IMR-90 (cell line): ENCODE measurements around the gene NEU1. TPM values are rescaled to one million over a fixed set of nuclear protein-coding genes. Genes with fewer than 3 reads are reported as not detected.
A peak's percentile ranks its signal among the peaks of the same experiment; 100 is the strongest.

Experiments
- ATAC-seq: fragments of 200-7000 bp; cut with Tn5 transposase; 2 replicates; pipeline ENCODE4 v1.9.1; 2020; ENCODE audit warnings: low read depth, mild to moderate bottlenecking, moderate library complexity
- BruUV-seq: library from RNA; stranded (reverse); fragments of 400-500 nt; replicated peaks from 2 replicates; lab custom pipeline; 2021; lab: Mats Ljungman, UMichigan
- CTCF ChIA-PET: fragments of 300-600 bp; formaldehyde crosslinking; extraction: SDS; loops from one replicate; lab custom pipeline; 2021; ENCODE audit warnings: antibody characterized with exemption; lab: Yijun Ruan, JAX
- POLR2A ChIA-PET: fragments of 300-600 bp; sonication (Branson Sonifier 250); formaldehyde crosslinking; loops from one replicate; lab custom pipeline; 2022; ENCODE audit warnings: antibody characterized with exemption; ENCODE audit not compliant: unreplicated experiment; lab: Charles Lee
- DNase-seq: peaks from one replicate; pipeline ENCODE4 v3.0.0; 2013
- H2AFZ ChIP-seq: replicated peaks from 2 replicates; pipeline ENCODE3; 2013; ENCODE audit warnings: low read length, mild to moderate bottlenecking; ENCODE audit not compliant: poor library complexity
- H2AK5ac ChIP-seq: 2 replicates; pipeline ENCODE4 v1.6.1; 2013; ENCODE audit warnings: low read depth, low read length, inconsistent platforms
- H2AK9ac ChIP-seq: replicated peaks from 2 replicates; pipeline ENCODE3; 2013; ENCODE audit warnings: mild to moderate bottlenecking, low read depth, low read length, moderate library complexity; ENCODE audit not compliant: poor library complexity
- H2BK120ac ChIP-seq: 2 replicates; pipeline ENCODE4 v1.6.1; 2013; ENCODE audit warnings: low read depth, low read length, inconsistent platforms
- H2BK15ac ChIP-seq: 3 replicates; pipeline ENCODE4 v1.6.1; 2013; ENCODE audit warnings: low read depth, low read length, inconsistent platforms
- H2BK20ac ChIP-seq: 2 replicates; pipeline ENCODE4 v1.6.1; 2013; ENCODE audit warnings: low read depth, mild to moderate bottlenecking, inconsistent platforms, low read length, moderate library complexity
- H2BK5ac ChIP-seq: 2 replicates; pipeline ENCODE4 v1.6.1; 2013; ENCODE audit warnings: mild to moderate bottlenecking, low read depth, low read length, inconsistent platforms; ENCODE audit not compliant: poor library complexity, severe bottlenecking
- H3K14ac ChIP-seq: replicated peaks from 2 replicates; pipeline ENCODE4 v1.6.1; 2013; ENCODE audit warnings: low read depth, low read length, inconsistent platforms
- H3K18ac ChIP-seq: 2 replicates; pipeline ENCODE4 v1.6.1; 2013; ENCODE audit warnings: low read depth, low read length, control low read depth
- H3K23ac ChIP-seq: 2 replicates; pipeline ENCODE4 v1.6.1; 2013; ENCODE audit warnings: low read depth, low read length, inconsistent platforms
- H3K27ac ChIP-seq: 2 replicates; pipeline ENCODE4 v1.5.1; 2013; ENCODE audit warnings: mild to moderate bottlenecking, control low read depth, low read length; ENCODE audit not compliant: insufficient read depth
- H3K27me3 ChIP-seq: 2 replicates; pipeline ENCODE4 v1.6.1; 2013; ENCODE audit warnings: low read length; ENCODE audit not compliant: control insufficient read depth, insufficient read depth
- H3K36me3 ChIP-seq: 2 replicates; pipeline ENCODE4 v1.6.1; 2013; ENCODE audit warnings: low read length, mixed read lengths; ENCODE audit not compliant: control insufficient read depth, insufficient read depth
- H3K4ac ChIP-seq: 2 replicates; pipeline ENCODE4 v1.6.1; 2013; ENCODE audit warnings: low read depth, low read length, inconsistent platforms
- H3K4me1 ChIP-seq: 2 replicates; pipeline ENCODE4 v1.6.1; 2013; ENCODE audit warnings: low read length, mixed read lengths; ENCODE audit not compliant: control insufficient read depth, insufficient read depth
- H3K4me2 ChIP-seq: 2 replicates; pipeline ENCODE4 v1.6.1; 2013; ENCODE audit warnings: low read depth, mild to moderate bottlenecking, control low read depth, low read length, moderate library complexity
- H3K4me3 ChIP-seq: 2 replicates; pipeline ENCODE4 v1.5.1; 2013; ENCODE audit warnings: low read depth, mild to moderate bottlenecking, control low read depth, low read length, moderate library complexity; ENCODE audit not compliant: insufficient read depth
- H3K56ac ChIP-seq: 2 replicates; pipeline ENCODE4 v1.6.1; 2013; ENCODE audit warnings: low read length, inconsistent platforms; ENCODE audit not compliant: insufficient read depth; ENCODE audit errors: extremely low read depth
- H3K79me1 ChIP-seq, 2 experiments: 2 replicates each; pipeline ENCODE4 v1.6.1; 2013; ENCODE audit warnings: low read length in 2 of 2, inconsistent platforms in 1 of 2, low read depth in 1 of 2
- H3K9ac ChIP-seq: 2 replicates; pipeline ENCODE4 v1.6.1; 2013; ENCODE audit warnings: low read depth, low read length, control low read depth
- H3K9me1 ChIP-seq: 2 replicates; pipeline ENCODE4 v1.6.1; 2013; ENCODE audit warnings: low read length, inconsistent platforms; ENCODE audit not compliant: insufficient read depth
- H3K9me3 ChIP-seq: 2 replicates; pipeline ENCODE4 v1.6.1; 2013; ENCODE audit warnings: low read length; ENCODE audit not compliant: control insufficient read depth, insufficient read depth
- H4K20me1 ChIP-seq: 2 replicates; pipeline ENCODE4 v1.6.1; 2013; ENCODE audit warnings: low read length, inconsistent platforms; ENCODE audit not compliant: insufficient read depth
- H4K5ac ChIP-seq: 2 replicates; pipeline ENCODE4 v1.6.1; 2013; ENCODE audit warnings: mild to moderate bottlenecking, low read depth, low read length, control low read depth
- H4K8ac ChIP-seq, 2 experiments: 2 replicates each; pipeline ENCODE4 v1.6.1; 2013; ENCODE audit warnings: low read depth in 2 of 2, low read length in 2 of 2, control low read depth in 1 of 2, inconsistent platforms in 1 of 2
- H4K91ac ChIP-seq: 2 replicates; pipeline ENCODE4 v1.6.1; 2013; ENCODE audit warnings: low read depth, low read length, inconsistent platforms; ENCODE audit not compliant: insufficient read depth
- BHLHE40 ChIP-seq: fragments of 150-350 bp; IDR thresholded peaks from 2 replicates; pipeline ENCODE4 v1.6.1; 2016; ENCODE audit warnings: mild to moderate bottlenecking, low read depth, low read length
- CEBPB ChIP-seq: IDR thresholded peaks from 2 replicates; pipeline ENCODE4 v1.6.1; 2012; ENCODE audit warnings: low read depth, low read length, improper control_type of control experiment
- CHD1 ChIP-seq: IDR thresholded peaks from 2 replicates; pipeline ENCODE4 v1.6.1; 2012; ENCODE audit warnings: low read depth, low read length, improper control_type of control experiment
- CTCF ChIP-seq: conservative IDR thresholded peaks from 2 replicates; pipeline ENCODE4 v1.5.1; 2012; ENCODE audit warnings: mild to moderate bottlenecking, low read depth, low read length, improper control_type of control experiment
- ELK1 ChIP-seq: fragments of 150-350 bp; IDR thresholded peaks from 2 replicates; pipeline ENCODE4 v1.6.1; 2016; ENCODE audit warnings: low read depth, mild to moderate bottlenecking, low read length, moderate library complexity, borderline replicate concordance
- FOS ChIP-seq: fragments of 150-350 bp; IDR thresholded peaks from 2 replicates; pipeline ENCODE4 v1.6.1; 2016; ENCODE audit warnings: low read depth, low read length
- MAFK ChIP-seq: IDR thresholded peaks from 2 replicates; pipeline ENCODE4 v1.6.1; 2012; ENCODE audit warnings: low read depth, low read length, improper control_type of control experiment
- MAZ ChIP-seq: IDR thresholded peaks from 2 replicates; pipeline ENCODE4 v1.6.1; 2012; ENCODE audit warnings: low read depth, mild to moderate bottlenecking, low read length, improper control_type of control experiment, moderate library complexity, borderline replicate concordance
- MXI1 ChIP-seq: IDR thresholded peaks from 2 replicates; pipeline ENCODE4 v1.6.1; 2012; ENCODE audit warnings: low read depth, mild to moderate bottlenecking, low read length, moderate library complexity, borderline replicate concordance
- NFE2L2 ChIP-seq: fragments of 150-350 bp; IDR thresholded peaks from 2 replicates; pipeline ENCODE4 v1.6.1; 2016; ENCODE audit warnings: low read depth, mild to moderate bottlenecking, low read length
- POLR2A ChIP-seq: IDR thresholded peaks from 2 replicates; pipeline ENCODE4 v1.6.1; 2012; ENCODE audit warnings: mild to moderate bottlenecking, low read depth, low read length
- RAD21 ChIP-seq: IDR thresholded peaks from 2 replicates; pipeline ENCODE4 v1.6.1; 2012; ENCODE audit warnings: low read length, improper control_type of control experiment
- RCOR1 ChIP-seq: IDR thresholded peaks from 2 replicates; pipeline ENCODE4 v1.6.1; 2012; ENCODE audit warnings: mild to moderate bottlenecking, low read length, improper control_type of control experiment; ENCODE audit not compliant: insufficient replicate concordance
- RFX5 ChIP-seq: IDR thresholded peaks from 2 replicates; pipeline ENCODE4 v1.8.0; 2012; ENCODE audit warnings: low read depth, mild to moderate bottlenecking, low read length, moderate library complexity
- SMC3 ChIP-seq: fragments of 150-350 bp; IDR thresholded peaks from 2 replicates; pipeline ENCODE4 v1.6.1; 2016; ENCODE audit warnings: low read depth, mild to moderate bottlenecking, antibody characterized with exemption, low read length, moderate library complexity
- USF2 ChIP-seq: fragments of 150-350 bp; IDR thresholded peaks from 2 replicates; pipeline ENCODE4 v1.6.1; 2017; ENCODE audit warnings: mild to moderate bottlenecking, antibody characterized with exemption, low read length, low read depth
- dilution Hi-C: fragments of 300-500 bp; cut with HindIII; formaldehyde crosslinking; loops from one replicate; pipeline ENCODE4 v1.14.3; 2018; ENCODE audit warnings: low sequenced_read_pairs; ENCODE audit not compliant: unreplicated experiment
- in situ Hi-C: fragments of 300-500 bp; cut with MboI; formaldehyde crosslinking; loops from 3 replicates; pipeline ENCODE4 v1.14.3; 2019; ENCODE audit warnings: low sequenced_read_pairs, inconsistent platforms, mixed read lengths
- intact Hi-C: fragments of 100-400 bp; cut with micrococcal nuclease; formaldehyde crosslinking; loops from 2 replicates; pipeline ENCODE4 v1.10.0; 2022
- polyA plus RNA-seq, 3 experiments: library from polyadenylated mRNA; depleted of rRNA; stranded (reverse); fragments of >200 nt; gene quantifications; 2 replicates each; pipeline ENCODE4 v1.2.3, GENCODE V29; 2012; ENCODE audit warnings: low replicate concordance in 1 of 3
- total RNA-seq: library from RNA; depleted of rRNA; stranded (reverse); fragments of >200 nt; gene quantifications from 2 replicates; pipeline ENCODE4 v1.2.3, GENCODE V29; 2012

Gene NEU1
- total and polyA plus RNA-seq, 2 of the 4 experiments (the other 2 are of a cell fraction): 28.5 to 36.2 TPM

GRCh38 chr6:31819871-31820299, 42.7 kb downstream of the NEU1 start:
- H3K27ac ChIP-seq: no peak overlapping the region
- no peak overlapping the region for H3K4me3 ChIP-seq
- peaks cover 10 to 47% of the 10 kb centered on the region in 2 experiments for H3K79me1 ChIP-seq
- H2BK20ac ChIP-seq: no peak overlapping the region
- H3K4me1 ChIP-seq: peaks cover 6% of the 10 kb centered on the region
- peak overlapping the region; percentile 56; the same call in 1 of the 2 replicates for H2AK5ac ChIP-seq
- no peaks in the 10 kb centered on the region; the same call in 1 of the 2 replicates for H4K20me1 ChIP-seq
- no peak overlapping the region for H4K5ac ChIP-seq
- H4K91ac ChIP-seq: no peak overlapping the region
- 0 out of 4 replicates have a peak overlapping the region, but pooled peaks of 1 of the 2 experiments have one; percentile 6 for H4K8ac ChIP-seq
- dilution Hi-C loops: no loop called here
- peak overlapping the region; percentile 25 for H2BK5ac ChIP-seq
- no peak overlapping the region for H2AFZ ChIP-seq
- ChIA-PET POLR2A (no interaction called here), CTCF (interaction anchor here (0.6 kb wide), 2 partner anchors 21 to 50 kb away, joined by 5 to 6 read pairs; no protein-coding TSS in a partner anchor)
- H2BK15ac ChIP-seq: no peak overlapping the region
- no peaks in the 10 kb centered on the region for H3K9me3 ChIP-seq
- H3K9me1 ChIP-seq: peaks cover 7% of the 10 kb centered on the region
- 0 out of 2 replicates have a peak overlapping the region, but pooled peaks have one; percentile 5 for H3K23ac ChIP-seq
- H3K4ac ChIP-seq: no peak overlapping the region
- intact Hi-C loops: no loop called here
- no peak for DNase-seq
- no peak overlapping the region for H3K9ac ChIP-seq
- in situ Hi-C loops: no loop called here
- H3K18ac ChIP-seq: no peak overlapping the region
- 0 out of 2 replicates have a peak overlapping the region, but pooled peaks have one; percentile 5 for H3K4me2 ChIP-seq
- no peak overlapping the region for H3K56ac ChIP-seq
- H2AK9ac ChIP-seq: no peak overlapping the region
- no peaks in the 10 kb centered on the region for H3K27me3 ChIP-seq
- ATAC-seq: no peak
- no peak overlapping the region for H2BK120ac ChIP-seq
- no peak for TF ChIP-seq RFX5
- no peak for TF ChIP-seq RCOR1
- no peak for TF ChIP-seq NFE2L2
- no peak for TF ChIP-seq MXI1
- TF ChIP-seq POLR2A: no peak
- no peak for TF ChIP-seq CHD1
- TF ChIP-seq MAZ: no peak
- no peak for TF ChIP-seq CEBPB
- TF ChIP-seq FOS: no peak
- no peak for TF ChIP-seq USF2
- TF ChIP-seq BHLHE40: no peak
- no peak for TF ChIP-seq MAFK
- no peak for TF ChIP-seq CTCF
- TF ChIP-seq ELK1: no peak
- TF ChIP-seq SMC3: no peak
- no peak for TF ChIP-seq RAD21
- H3K36me3 ChIP-seq: no peaks in the 10 kb centered on the region
- no TSS peak for BruUV-seq
- no peak overlapping the region for H3K14ac ChIP-seq
